ENCODE results near the gene ENDOV.

ENDOV gene

DNA sequence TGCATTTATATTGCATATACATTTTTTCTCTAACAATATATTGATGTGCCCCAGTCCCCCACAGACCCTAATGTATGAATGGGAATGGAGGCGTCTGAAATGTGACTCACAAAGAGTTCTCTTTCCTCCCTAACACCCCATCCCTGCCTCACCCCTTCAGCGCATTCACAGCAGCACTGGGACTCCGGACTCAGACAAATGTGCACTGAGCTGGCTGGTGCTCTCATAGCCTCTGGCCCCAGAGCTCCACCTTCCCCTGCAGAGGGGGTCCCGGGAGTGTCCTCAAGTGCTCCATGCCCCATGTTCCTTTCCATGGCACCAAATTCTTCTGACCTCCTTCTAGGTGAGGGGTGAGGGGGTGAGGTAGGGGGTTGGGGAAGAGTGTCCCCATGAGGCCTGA lies 40.8 kb downstream of the ENDOV start:
- no peaks in the 10 kb centered on the region for H3K9me3 Mint-ChIP-seq
- ATAC-seq (replicated peaks) (no peak), DNase-seq (no peak)
- H3K4me1 Mint-ChIP-seq (ENCODE audit: low read depth in 2 of 2), result peaks cover 12 to 16% of the 10 kb centered on the region in 2 donors
- H3K27ac Mint-ChIP-seq, result peak overlapping the region; percentile 98 to 99
- H3K4me3 Mint-ChIP-seq, result peak overlapping the region; percentile 92 to 95
- H3K27me3 Mint-ChIP-seq, result peaks cover 35 to 51% of the 10 kb centered on the region in 2 donors
- peaks cover 23% of the 10 kb centered on the region for H3K36me3 Mint-ChIP-seq (ENCODE audit: insufficient read depth)

DNA sequence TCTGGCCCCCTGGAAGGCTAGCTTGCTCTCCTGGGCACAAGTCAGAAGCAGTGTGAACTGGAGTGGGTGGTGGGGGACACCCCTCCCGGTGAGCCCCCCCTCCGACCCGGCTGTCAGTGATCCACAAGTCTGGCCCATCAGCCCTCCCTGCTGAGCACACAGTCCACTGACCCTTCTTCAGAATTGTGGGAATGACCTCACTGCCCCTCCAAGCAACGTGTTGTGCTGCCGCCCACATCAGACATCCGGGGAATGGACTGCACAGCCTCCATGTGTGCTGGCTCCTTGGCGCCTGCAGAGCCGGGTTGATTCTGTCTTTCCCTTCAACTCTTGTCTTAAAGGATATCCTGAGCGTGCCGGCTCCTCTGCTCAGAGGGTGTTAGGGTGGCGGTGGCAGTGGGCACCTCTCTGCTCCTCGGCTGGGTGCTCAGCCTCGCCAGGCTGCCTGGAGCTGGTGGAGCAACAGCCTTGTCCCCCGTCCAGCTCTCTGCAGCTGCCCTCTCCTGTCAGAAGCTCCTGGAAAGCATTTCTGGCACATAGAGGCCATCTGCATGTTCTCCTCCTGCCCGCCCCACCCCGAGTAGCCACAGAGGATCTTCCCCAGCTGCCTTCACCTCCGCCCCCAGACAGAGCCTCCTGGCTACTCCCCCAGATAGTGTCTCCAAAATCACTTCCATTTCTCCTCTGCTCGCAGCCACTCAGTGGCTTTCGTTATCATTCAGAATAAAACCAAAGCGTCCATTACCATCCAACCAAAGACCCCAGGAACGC lies 41.7 kb downstream of the ENDOV start:
- Mint-ChIP-seq H3K4me3 (peak overlapping the region in 1 of 2 donors; percentile 31), H3K4me1 (ENCODE audit: low read depth in 2 of 2) (peaks cover 12 to 16% of the 10 kb centered on the region in 2 donors), H3K36me3 (ENCODE audit: insufficient read depth) (peaks cover 18% of the 10 kb centered on the region), H3K27ac (no peak overlapping the region), H3K27me3 (peaks cover 42 to 54% of the 10 kb centered on the region in 2 donors), H3K9me3 (no peaks in the 10 kb centered on the region)
- ATAC-seq (replicated peaks), result no peak
- DNase-seq, result no peak

DNA sequence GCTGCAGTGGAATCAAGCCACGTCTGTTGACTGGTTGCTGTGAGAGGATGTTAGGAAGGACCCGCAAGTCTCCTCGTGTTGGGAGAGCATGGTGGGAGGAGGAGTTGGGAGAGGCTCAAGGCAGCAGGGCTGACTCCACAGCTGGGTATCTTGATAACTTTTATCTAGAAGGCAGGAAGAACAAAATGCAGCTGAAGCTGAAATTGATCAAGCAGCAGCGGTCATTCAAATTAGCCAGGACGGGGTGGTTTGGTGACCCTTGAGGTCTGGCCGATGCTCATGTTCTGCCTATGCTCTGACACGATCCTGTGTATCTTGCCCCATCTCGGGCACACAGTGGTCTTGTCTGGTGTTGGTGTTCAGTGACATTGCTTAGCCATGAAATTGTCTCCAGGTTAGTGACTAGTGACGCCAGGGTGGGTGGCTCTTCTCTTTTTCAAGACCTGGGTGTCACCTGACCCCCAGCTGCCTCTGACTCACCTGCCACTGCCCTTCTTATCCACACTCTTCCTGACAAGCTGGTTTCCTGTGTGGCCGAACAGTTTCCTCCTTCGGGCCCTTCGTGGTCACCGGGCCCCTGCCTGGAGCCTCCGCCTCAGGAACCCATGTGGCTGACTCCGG lies 42.4 kb downstream of the ENDOV start:
- H3K27ac Mint-ChIP-seq, result no peak overlapping the region
- no peak overlapping the region for H3K4me3 Mint-ChIP-seq
- peaks cover 12 to 16% of the 10 kb centered on the region in 2 donors for H3K4me1 Mint-ChIP-seq (ENCODE audit: low read depth in 2 of 2)
- no peak for ATAC-seq (replicated peaks)
- H3K9me3 Mint-ChIP-seq, result no peaks in the 10 kb centered on the region
- peaks cover 17% of the 10 kb centered on the region for H3K36me3 Mint-ChIP-seq (ENCODE audit: insufficient read depth)
- no peak for DNase-seq
- peaks cover 46 to 61% of the 10 kb centered on the region in 2 donors for H3K27me3 Mint-ChIP-seq

DNA sequence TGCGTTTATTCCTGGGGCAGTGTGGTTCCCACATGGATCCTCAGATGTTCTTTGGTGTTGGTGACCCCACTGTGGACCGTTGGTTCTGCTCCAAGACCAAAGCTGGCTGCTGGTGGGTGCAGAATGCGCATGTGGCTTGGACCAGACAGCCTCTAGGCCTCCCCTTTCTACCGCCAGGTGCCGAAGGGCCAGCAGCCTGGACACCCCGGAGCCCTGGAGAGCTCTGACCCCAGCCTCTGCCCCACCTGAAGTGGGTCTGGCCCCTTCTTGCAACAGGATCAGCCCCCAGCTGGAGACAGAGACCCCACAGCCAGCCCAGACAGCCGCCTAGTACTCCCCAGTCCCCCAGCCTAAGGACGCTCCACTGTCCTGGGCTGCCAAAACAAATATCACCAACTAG lies 43.0 kb downstream of the ENDOV start:
- no peak overlapping the region for H3K27ac Mint-ChIP-seq
- no peak for ATAC-seq (replicated peaks)
- no peak overlapping the region for H3K4me3 Mint-ChIP-seq

DNA sequence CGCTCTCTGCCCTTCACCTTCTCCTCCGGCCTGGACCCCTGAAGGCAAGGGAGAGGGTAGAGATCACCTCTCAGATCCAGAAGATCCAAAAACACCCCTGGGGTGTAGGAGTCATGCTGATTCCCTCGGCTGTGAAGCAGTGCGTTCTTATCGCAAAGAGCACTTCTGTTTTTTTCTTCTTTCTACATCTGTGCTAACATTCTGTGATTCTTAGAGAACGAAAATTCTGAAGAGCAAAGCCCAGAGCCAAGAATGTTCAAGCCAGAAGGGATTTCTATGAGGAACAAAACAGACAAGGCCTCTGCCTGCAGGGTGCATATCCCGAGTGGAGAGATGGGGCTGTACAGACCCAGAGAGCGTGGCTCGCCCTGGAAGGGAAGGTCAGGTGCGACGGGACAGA lies 44.3 kb downstream of the ENDOV start:
- H3K4me1 Mint-ChIP-seq (ENCODE audit: low read depth in 2 of 2), result peaks cover 4 to 7% of the 10 kb centered on the region in 2 donors
- peaks cover 10% of the 10 kb centered on the region for H3K36me3 Mint-ChIP-seq (ENCODE audit: insufficient read depth)
- H3K27me3 Mint-ChIP-seq, result peaks cover 46 to 73% of the 10 kb centered on the region in 2 donors
- ATAC-seq (replicated peaks) (no peak), DNase-seq (no peak)
- no peak overlapping the region for H3K27ac Mint-ChIP-seq
- no peaks in the 10 kb centered on the region for H3K9me3 Mint-ChIP-seq
- no peak overlapping the region for H3K4me3 Mint-ChIP-seq

More for the DNA sequence above, 43.0 kb downstream of the ENDOV start:
- H3K9me3 Mint-ChIP-seq, result no peaks in the 10 kb centered on the region
- peaks cover 12 to 16% of the 10 kb centered on the region in 2 donors for H3K4me1 Mint-ChIP-seq (ENCODE audit: low read depth in 2 of 2)
- DNase-seq, result no peak
- peaks cover 46 to 62% of the 10 kb centered on the region in 2 donors for H3K27me3 Mint-ChIP-seq
- H3K36me3 Mint-ChIP-seq (ENCODE audit: insufficient read depth), result peaks cover 17% of the 10 kb centered on the region

DNA sequence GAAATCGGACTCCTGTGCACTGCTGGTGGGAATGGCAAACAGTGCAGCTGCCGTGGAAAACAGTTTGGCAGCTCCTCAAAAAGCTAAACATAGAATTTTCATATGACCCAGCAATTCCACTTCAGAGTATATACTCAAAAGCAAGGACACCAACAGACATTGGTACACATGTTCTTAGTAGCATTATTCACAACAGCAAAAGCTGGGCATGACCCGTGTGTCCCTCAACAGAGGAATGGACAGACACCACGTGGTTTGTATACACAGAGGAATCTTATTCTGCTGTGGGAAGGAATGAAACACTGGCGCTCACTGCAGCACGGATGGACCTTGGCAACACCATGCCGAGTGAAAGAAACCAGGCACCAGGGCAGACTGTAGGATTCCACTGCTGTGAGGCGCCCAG lies 45.5 kb downstream of the ENDOV start:
- no peak overlapping the region for H3K27ac Mint-ChIP-seq
- ATAC-seq (replicated peaks), result no peak
- peaks cover 53 to 85% of the 10 kb centered on the region in 2 donors for H3K27me3 Mint-ChIP-seq
- H3K9me3 Mint-ChIP-seq, result no peaks in the 10 kb centered on the region
- H3K4me1 Mint-ChIP-seq (ENCODE audit: low read depth in 2 of 2), result peaks cover 0 to 4% of the 10 kb centered on the region in 2 donors
- peaks cover 4% of the 10 kb centered on the region for H3K36me3 Mint-ChIP-seq (ENCODE audit: insufficient read depth)
- no peak for DNase-seq
- no peak overlapping the region for H3K4me3 Mint-ChIP-seq

DNA sequence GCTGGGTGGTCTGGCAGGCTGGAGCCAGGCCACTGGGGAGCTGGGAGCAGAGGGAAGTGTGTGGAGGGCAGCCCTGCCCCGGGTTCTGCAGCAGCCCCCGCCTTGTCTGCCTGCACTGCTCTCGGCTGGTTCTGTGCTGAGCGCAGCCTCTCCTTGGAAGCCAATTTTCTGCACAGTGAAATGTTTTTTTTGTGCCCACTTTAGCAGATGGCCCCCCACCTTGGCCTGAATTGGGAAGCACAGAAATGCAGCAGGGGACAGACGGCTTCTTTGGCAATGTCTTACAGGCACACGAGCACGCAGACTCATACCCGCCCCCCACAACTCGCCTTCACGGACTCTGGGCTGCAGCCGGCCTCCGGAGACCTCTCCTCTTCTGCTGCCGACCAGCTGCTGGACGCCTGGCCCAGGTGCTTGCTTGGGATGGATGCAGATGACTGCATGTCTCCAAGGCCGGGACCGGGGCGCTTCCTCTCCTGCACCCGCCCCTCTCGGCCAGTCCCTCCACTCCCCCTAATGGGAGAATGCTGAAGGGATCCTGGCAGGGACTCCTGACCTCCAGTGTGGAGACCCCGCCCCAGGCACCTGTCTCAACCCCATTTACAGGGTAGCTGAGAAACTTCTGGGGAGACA lies 46.7 kb downstream of the ENDOV start:
- Mint-ChIP-seq H3K36me3 (ENCODE audit: insufficient read depth) (no peaks in the 10 kb centered on the region), H3K9me3 (no peaks in the 10 kb centered on the region), H3K27ac (no peak overlapping the region), H3K4me1 (ENCODE audit: low read depth in 2 of 2) (peaks cover 0 to 3% of the 10 kb centered on the region in 2 donors), H3K4me3 (no peak overlapping the region), H3K27me3 (peaks cover 59 to 93% of the 10 kb centered on the region in 2 donors)
- DNase-seq (no peak), ATAC-seq (replicated peaks) (no peak)

DNA sequence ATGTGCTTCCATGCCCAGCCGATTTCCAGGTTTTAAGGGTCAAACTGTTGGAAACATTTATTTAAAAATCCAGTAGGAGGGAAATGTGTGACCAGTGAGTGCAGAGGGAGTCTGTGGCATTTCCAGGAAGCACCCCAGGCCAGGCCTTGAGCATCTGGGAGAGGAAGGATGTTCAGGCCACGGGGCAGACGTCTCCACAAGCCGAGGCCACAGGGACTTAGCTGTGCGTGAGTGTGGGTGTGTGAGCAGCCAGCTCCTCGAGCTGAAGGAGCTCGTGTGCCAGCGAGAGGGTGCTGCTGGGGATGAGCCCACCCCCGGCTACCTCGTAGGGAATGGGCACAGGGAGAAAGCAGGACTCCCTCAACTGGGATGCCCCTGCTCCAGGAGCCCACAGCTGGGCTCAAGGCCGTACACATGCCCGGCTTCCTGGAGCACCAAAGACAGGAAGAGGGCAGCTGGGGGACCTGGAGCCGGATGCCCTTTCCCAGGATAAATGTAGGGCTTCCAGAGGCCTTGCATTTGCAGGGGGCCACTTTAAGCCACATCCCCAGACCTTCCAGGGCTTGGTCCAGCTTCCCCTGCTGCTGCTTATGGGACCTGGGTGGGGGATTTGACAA lies 48.9 kb downstream of the ENDOV start:
- DNase-seq, result no peak
- no peaks in the 10 kb centered on the region for H3K9me3 Mint-ChIP-seq

DNA sequence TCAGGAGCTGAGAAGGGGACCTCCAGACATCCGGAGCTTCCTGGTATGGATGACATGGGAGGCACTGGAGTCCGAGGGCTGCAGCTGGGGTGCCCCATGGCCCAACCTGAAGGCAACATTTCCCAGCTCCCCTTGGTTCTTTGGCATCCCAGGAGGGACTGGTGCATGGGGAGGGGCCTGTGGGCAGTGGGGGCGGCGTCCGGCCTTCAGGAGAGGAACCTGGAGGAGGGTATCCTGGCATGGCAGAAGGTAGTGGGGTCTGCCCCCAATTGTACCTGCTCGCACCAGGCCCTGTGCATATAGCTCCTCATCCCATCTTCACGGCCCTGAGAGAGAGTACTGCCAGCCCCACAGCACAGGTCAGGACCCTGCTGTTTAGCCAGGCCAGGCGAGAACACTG lies 49.5 kb downstream of the ENDOV start:
- Mint-ChIP-seq H3K4me1 (ENCODE audit: low read depth in 2 of 2) (peaks cover 0 to 2% of the 10 kb centered on the region in 2 donors), H3K27me3 (peaks cover 62 to 93% of the 10 kb centered on the region in 2 donors)
- no peak for ATAC-seq (replicated peaks)

More for the DNA sequence above, 48.9 kb downstream of the ENDOV start:
- peaks cover 64 to 93% of the 10 kb centered on the region in 2 donors for H3K27me3 Mint-ChIP-seq
- H3K36me3 Mint-ChIP-seq (ENCODE audit: insufficient read depth), result no peaks in the 10 kb centered on the region
- no peak overlapping the region for H3K4me3 Mint-ChIP-seq
- ATAC-seq (replicated peaks), result no peak
- no peak overlapping the region for H3K27ac Mint-ChIP-seq
- peaks cover 0 to 2% of the 10 kb centered on the region in 2 donors for H3K4me1 Mint-ChIP-seq (ENCODE audit: low read depth in 2 of 2)

DNA sequence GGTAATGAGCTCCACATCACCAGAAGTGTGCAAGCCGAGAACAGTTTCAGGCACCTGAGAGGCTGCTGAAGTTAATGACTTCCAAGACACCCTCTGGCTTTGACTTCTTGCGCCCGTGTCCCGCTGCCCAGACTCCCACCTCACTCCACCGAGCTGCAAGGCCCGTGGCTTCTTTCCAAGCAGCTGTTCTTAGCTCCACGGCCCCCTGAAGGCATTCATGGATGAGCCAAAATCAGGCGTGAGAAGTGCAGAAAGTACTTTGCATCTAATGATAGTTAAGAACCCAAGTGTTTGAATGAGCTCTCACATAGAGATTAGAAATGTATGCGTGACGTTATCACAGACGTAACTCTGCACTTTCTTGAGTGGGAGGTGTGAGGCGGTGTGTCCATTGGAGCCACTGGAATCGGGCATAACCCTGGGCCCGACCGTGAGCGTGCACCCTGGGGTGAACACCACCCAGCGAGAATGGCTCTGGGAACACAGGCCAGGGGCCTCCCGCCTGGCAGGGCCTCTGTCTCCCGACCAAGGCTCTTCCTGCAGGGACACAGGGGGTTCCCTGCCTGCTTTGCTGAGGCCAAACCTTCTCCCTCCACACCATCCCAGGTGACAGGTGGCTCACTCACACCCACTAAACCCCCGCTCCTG lies 50.5 kb downstream of the ENDOV start:
- Mint-ChIP-seq H3K27me3 (peaks cover 56 to 93% of the 10 kb centered on the region in 2 donors), H3K4me1 (ENCODE audit: low read depth in 2 of 2) (peaks cover 0 to 2% of the 10 kb centered on the region in 2 donors), H3K27ac (no peak overlapping the region), H3K9me3 (no peaks in the 10 kb centered on the region), H3K4me3 (no peak overlapping the region), H3K36me3 (ENCODE audit: insufficient read depth) (no peaks in the 10 kb centered on the region)
- ATAC-seq (replicated peaks) (no peak), DNase-seq (no peak)

More for the DNA sequence above, 49.5 kb downstream of the ENDOV start:
- Mint-ChIP-seq H3K36me3 (ENCODE audit: insufficient read depth) (no peaks in the 10 kb centered on the region), H3K9me3 (no peaks in the 10 kb centered on the region), H3K27ac (no peak overlapping the region), H3K4me3 (no peak overlapping the region)
- no peak for DNase-seq

DNA sequence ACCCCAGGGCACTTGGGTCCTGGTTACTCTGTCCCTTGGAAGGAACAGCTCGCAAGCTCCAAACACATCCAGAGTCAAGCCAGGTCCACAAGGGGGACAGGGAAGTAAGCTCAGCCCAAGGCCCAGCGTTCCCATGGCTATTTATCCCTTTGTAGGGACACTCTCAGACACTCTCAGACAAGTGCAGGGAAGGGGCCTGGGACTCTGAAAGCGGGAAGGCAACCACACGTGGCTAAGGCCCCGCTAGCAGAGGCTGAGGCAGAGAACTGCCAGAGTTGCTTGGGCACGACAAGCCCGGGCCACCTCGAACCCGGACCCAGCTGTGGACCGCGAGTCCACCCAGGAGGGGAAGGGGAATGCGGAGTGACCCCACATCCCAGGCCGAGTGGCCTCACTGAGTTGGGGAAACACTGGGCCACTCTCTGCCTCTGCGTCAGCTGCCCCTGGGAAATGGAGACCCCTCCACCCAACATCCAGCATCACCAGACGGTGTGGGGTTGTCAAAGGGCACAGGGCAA lies 51.3 kb downstream of the ENDOV start:
- DNase-seq, result no peak
- Mint-ChIP-seq H3K9me3 (no peaks in the 10 kb centered on the region), H3K36me3 (ENCODE audit: insufficient read depth) (no peaks in the 10 kb centered on the region), H3K27me3 (peaks cover 52 to 93% of the 10 kb centered on the region in 2 donors), H3K27ac (no peak overlapping the region), H3K4me3 (no peak overlapping the region), H3K4me1 (ENCODE audit: low read depth in 2 of 2) (peaks cover 1 to 5% of the 10 kb centered on the region in 2 donors)
- no peak for ATAC-seq (replicated peaks)

DNA sequence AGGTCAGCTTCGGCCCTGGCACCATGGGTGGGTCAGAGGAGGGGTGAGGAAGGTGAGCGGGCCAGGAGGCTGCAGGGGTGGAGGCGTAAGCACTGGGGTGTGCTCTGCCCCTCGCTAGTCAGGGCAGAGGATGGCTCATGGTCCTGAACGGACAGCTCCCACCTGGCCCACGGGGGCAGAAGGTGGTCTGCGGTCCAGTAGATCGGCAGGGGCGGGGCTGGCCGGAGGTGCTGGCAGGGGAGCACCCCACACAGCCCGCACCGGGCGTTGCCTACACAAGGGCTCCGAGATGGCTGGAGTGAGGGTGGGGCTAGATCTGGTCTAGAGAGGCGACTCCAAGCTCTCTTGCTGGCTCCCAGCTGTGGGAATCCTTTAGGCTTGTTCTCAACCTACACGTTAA lies 53.3 kb downstream of the ENDOV start:
- Mint-ChIP-seq H3K4me3 (no peak overlapping the region), H3K4me1 (ENCODE audit: low read depth in 2 of 2) (peaks cover 13 to 18% of the 10 kb centered on the region in 2 donors), H3K27me3 (peaks cover 63 to 100% of the 10 kb centered on the region in 2 donors), H3K9me3 (no peaks in the 10 kb centered on the region), H3K27ac (no peak overlapping the region), H3K36me3 (ENCODE audit: insufficient read depth) (peaks cover 3% of the 10 kb centered on the region)
- ATAC-seq (replicated peaks) (no peak), DNase-seq (no peak)
